ES-I3 (cell line): ENCODE results near the gene PARD3B.
"Not testable (repeated sequence)": the region's sequence is repeated elsewhere in the genome, so short reads cannot be mapped to it uniquely, and the experiment has no call there.

Source experiments
- H3K36me3 ChIP-seq: 2 replicates; pipeline ENCODE4 v1.6.1; 2013; ENCODE audit warnings: mild to moderate bottlenecking, low read length, control low read depth, moderate library complexity; ENCODE audit not compliant: insufficient read depth
- H3K4me1 ChIP-seq: 2 replicates; pipeline ENCODE4 v1.6.1; 2013; ENCODE audit warnings: mild to moderate bottlenecking, control low read depth, low read length; ENCODE audit not compliant: insufficient read depth
- H3K9ac ChIP-seq: 2 replicates; pipeline ENCODE4 v1.6.1; 2013; ENCODE audit warnings: low read depth, mild to moderate bottlenecking, low read length, moderate library complexity
- H3K9me3 ChIP-seq: 2 replicates; pipeline ENCODE4 v1.6.1; 2013; ENCODE audit warnings: mild to moderate bottlenecking, low read length, moderate library complexity; ENCODE audit not compliant: control insufficient read depth, insufficient read depth

Gene PARD3B

DNA sequence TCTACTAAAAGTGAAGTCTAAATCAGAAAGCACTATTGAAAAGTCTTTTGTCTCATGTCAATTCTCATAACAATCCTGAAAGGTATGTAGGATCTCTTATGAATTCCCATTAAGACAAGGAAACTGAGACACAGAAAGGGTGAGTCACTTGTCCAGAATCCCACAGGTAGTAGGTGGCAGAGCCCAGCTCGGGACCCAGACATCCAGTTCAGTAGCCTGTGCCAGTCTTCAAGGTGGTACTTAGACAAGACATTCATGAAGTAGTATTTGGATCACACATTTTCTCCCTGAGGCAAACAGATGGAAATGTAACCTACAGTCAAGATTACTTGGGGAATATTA, 14.8 kb upstream of the PARD3B start:
- Histone ChIP-seq H3K4me1 (no peaks in the 10 kb centered on the region), H3K9ac (no peak overlapping the region), H3K9me3 (peaks cover 2% of the 10 kb centered on the region; the same call in 1 of the 2 replicates), H3K36me3 (no peaks in the 10 kb centered on the region)

DNA sequence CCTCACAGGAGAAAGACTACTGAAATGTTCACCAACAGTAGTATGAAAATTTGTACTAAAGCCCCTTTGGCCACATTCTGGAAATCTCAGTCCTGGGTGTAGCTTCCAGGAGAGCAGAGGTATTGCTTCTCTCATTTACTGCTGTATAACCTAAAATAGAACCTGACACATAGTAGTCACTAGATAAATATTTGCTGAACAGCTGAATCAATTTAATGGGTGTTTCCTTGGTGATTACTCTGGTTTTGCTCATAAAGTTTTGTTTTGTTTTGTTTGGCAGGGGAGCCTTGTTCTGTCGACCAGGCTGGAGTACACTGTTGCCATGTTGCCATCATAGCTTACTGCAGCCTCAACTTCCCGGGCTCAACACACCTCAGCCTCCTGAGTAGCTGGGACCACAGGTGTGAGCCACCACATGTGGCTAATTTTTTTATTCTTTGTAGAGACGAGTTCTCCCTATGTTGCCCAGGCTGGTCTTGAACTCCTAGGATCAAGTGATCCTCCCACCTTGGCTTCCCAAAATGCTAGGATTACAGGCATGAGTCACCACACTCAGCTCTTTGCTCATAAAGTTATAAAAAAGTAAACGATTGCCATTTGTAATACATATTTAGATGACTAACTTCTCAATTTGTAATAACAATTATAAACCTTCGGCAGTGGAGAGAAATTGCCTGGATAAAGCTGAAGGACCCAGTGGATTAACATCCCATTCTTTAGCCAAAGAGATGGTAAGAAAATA, 11.5 kb upstream of the PARD3B start:
- Histone ChIP-seq H3K9ac (no peak overlapping the region), H3K36me3 (no peaks in the 10 kb centered on the region), H3K9me3 (no peaks in the 10 kb centered on the region), H3K4me1 (peaks cover 3% of the 10 kb centered on the region)

DNA sequence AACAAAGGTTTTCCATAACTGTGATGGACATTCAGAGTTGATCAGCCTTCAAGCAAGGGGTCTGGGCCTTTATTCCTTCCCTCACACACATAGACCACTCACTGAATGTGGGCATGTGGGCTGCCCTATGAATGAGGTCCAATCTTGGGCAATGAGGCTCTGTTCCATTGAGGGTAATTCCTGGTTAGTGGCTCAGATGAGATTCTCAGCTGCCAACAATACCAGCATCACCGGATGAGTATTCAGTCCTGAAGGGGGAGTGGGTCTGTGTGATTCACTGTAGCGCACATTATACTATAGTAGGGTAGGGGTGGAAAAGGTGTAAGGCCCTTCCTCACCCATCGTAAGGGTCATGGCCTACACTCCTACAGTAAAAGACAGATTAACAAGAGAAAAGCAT, 9.9 kb upstream of the PARD3B start:
- H3K9me3 ChIP-seq: no peaks in the 10 kb centered on the region
- H3K9ac ChIP-seq: no peak overlapping the region
- peaks cover 3% of the 10 kb centered on the region for H3K4me1 ChIP-seq
- no peaks in the 10 kb centered on the region for H3K36me3 ChIP-seq

DNA sequence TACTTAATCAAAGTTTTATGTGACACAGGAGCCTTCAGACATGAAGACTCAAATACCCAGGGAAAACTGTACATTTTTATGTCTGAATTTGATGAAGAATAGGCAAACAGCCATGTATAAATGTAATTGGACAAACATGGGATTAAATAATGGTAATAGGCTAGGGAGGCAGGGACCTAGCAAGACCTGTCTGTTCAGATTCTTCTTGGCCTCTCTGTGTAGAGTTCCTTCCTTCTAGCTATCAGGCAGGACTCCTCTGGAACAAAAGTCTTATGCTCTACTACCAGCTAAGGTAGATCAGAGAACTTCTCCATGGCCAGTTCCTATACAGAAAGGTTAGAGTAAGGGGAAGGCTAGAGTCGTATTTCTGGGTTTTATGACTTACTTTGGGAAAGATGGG, 9.5 kb upstream of the PARD3B start:
- Histone ChIP-seq H3K4me1 (peaks cover 3% of the 10 kb centered on the region), H3K9me3 (no peaks in the 10 kb centered on the region), H3K9ac (no peak overlapping the region), H3K36me3 (no peaks in the 10 kb centered on the region)

DNA sequence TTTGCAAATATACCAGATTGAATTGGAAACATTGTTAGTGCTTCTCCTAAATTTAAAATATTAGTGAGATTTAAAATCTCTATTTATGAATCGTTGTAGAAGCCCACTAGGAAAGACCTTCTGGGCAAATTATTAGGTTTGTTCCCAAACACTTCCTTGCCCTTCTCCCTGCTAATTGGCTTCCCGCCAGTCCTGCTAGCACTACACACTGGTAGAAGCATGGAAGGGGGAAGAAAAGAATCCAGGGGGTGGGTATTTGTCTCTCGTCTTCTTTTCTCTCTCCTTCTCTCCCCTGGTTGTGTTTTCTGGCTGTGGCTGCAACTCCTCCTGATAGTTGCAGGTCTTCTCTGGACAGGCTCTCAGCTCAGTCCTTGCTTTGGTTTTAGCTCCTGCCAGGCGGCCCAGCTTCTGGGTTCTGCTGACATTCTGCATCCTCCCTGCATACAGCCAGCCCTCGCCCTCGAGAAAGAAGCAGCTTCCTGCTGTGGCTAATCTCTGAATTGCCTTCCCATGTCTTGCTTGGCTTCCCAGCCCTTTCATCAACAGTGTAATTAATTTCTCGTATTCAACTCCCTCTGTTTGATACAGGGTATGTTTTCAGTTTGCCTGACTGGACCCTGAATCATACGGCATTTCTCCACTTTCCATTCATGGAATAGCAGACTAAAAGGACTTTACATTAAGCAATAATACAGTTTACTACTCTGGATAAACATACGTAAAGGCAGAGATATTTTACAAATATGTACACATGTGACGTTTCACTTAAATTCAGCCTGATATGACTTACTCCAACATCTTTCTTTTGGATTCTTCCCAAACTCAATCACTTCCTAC, 6.9 kb upstream of the PARD3B start:
- Histone ChIP-seq H3K9me3 (no peaks in the 10 kb centered on the region), H3K4me1 (peaks cover 3% of the 10 kb centered on the region), H3K9ac (0 out of 2 replicates have a peak overlapping the region, but pooled peaks have one; percentile 22), H3K36me3 (no peaks in the 10 kb centered on the region)

DNA sequence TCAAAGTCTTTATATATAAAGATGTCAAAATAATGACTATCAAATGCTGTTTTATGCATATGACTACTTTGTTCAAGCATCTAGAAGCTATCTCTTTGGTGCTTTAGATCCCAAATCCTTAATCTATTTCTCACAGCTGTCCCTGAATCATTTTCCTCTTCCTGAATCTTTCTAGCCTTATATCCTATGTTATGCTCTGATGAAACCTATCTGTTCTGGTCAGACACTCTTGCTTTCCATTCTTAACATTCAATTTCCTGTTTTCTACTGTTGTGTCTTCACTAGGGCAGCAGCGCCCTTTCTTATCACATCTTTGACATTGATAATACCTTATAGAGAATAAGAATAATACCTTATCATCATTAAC, 6.3 kb upstream of the PARD3B start:
- Histone ChIP-seq H3K36me3 (no peaks in the 10 kb centered on the region), H3K4me1 (peaks cover 3% of the 10 kb centered on the region), H3K9me3 (no peaks in the 10 kb centered on the region), H3K9ac (no peak overlapping the region)

DNA sequence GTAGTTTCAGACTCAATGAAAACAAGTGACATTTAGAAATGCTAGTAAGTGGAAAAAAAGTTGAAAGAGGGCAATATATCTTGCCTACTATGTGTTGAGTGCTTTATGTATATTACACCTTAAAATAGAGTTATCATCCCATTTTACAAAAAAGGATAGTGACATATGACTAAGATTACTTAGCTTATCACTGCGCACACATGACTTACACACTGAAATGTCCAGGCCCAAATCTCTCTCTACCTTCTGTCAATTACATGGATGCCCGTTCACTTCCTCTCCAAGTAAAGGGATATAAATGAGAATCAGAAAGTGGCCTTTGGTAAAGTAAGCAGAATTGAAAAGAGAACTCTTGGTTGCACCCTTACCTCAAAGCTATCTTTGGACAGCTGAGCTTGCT, 3.6 kb upstream of the PARD3B start:
- Histone ChIP-seq H3K9me3 (no peaks in the 10 kb centered on the region), H3K4me1 (peaks cover 8% of the 10 kb centered on the region), H3K9ac (no peak overlapping the region), H3K36me3 (no peaks in the 10 kb centered on the region)

DNA sequence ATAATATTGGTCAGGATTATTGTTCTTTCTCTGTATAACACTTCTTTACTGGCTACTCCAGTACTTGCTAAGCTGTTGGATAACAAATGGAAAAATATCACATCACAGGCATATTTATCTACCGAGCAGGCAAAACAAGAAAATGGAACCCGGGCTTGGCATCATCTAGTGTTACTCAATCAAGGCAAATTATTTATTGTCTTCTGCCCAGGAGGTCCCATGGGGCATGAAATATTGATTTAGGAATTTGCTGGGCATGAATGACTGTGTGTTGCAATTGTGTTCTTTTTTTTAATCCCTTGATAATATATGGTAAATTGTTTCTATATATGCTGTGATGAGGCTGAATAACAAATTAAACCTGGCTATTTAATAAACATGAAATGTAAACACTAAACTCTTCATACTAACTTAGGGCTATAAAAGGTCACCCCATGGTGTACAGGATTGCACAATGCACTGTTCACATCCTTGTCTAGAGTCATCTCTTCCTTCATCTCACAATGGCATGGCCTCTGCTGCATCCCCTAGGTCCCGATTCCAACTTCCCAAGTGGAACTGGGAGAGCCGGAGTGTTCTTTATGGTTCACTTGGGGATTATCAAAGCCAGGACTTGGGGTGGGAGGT, 2.2 kb upstream of the PARD3B start:
- Histone ChIP-seq H3K9ac (no peak overlapping the region), H3K4me1 (peaks cover 8% of the 10 kb centered on the region)

DNA sequence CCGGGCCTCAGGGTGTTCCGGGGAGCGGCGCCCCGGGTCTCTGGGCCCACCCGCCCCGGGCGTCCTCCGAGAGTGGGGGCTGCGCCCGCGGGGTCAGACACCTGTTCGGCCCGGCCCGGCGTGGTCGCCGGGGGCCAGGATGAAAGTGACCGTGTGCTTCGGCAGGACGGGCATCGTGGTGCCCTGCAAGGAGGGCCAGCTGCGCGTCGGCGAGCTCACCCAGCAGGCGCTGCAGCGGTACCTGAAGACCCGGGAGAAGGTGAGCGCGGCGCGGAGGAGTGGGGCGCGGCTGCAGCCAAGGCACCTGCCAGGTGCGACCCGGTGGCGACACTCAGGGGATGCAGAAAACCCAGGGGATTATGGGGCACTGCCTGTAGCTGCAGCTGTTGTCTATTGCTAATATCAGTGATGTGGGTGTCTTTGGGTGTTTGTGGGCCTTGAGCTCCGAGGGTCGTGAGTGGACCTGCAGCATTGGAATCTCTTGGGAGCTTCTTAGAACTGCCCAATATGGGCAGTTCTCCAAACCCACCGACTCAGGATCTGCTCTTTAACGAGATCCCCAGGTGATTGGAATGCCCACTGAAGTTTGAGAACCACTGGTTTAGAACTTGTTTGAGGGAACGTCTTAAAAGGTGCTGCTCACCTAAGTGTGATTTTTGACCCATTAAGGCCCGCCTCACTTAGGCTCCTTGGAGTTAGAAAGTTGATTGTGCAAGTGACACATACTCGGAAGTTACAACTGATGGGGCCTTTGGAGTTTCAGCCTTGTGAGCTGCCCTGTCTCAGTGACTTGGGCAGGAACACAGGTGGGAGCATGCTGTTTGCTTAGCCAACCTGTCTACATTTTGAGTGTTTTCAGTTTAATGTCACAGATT, 823 bp downstream of the PARD3B start:
- H3K9me3 ChIP-seq: no peaks in the 10 kb centered on the region
- no peaks in the 10 kb centered on the region for H3K36me3 ChIP-seq
- peaks cover 21% of the 10 kb centered on the region for H3K4me1 ChIP-seq
- peak overlapping the region; percentile 67; the same call in 1 of the 2 replicates for H3K9ac ChIP-seq

More for the DNA sequence above, 2.2 kb upstream of the PARD3B start:
- Histone ChIP-seq H3K9me3 (no peaks in the 10 kb centered on the region), H3K36me3 (no peaks in the 10 kb centered on the region)

DNA sequence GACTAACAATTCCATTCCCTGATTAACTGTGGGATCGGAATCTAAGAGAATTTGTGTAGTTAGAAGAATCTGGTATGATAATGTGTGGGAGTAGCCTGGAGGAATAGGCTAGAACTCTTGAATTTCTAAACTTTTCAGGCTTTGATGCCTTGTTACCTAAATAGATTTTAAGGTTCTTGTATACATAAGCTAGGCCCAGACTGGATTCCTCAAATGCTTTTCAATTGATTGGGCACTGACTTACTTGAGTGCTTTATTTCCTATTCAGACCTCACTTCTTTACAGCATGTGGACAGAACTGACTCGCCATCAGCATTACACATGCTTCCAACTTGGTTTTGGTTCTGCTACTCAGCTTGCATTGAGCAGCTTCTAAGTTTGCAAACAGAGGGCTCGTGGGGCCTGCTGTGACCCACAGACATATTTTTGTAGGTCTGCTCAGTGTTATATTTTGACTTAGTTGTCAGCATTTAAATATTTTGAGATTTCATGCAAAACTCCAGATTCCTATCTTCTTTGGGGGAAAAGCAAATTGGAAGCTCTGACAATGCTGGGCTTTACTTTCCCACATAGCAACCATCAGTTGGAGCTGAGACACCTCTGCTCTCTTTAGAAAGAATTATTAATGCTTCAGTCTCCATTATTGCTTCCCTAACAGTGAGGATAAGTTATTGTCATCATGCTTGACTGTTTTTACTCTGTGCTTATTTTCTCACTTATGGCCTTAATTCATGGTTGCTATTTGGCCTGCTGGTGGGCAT, 5.7 kb downstream of the PARD3B start:
- no peaks in the 10 kb centered on the region for H3K36me3 ChIP-seq
- no peak overlapping the region for H3K9ac ChIP-seq
- H3K9me3 ChIP-seq: no peaks in the 10 kb centered on the region
- peaks cover 27% of the 10 kb centered on the region for H3K4me1 ChIP-seq

DNA sequence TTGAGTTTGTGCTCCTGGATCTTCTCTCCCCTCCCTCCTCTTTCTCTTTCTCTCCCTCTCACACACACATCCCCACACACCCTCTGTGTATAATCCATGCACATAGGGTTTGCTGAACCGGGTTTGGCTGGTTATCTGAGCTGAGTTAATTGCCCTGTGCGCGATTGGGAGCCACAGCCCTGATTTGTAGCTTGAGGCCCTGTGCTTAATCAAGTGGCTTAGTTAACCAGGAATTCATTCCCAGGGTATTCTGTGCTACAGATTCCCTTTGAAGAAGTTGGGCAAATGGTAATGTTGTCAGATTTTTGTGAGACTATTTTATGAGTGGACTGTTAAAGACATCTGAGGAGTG, 6.2 kb downstream of the PARD3B start:
- Histone ChIP-seq H3K4me1 (peaks cover 23% of the 10 kb centered on the region), H3K9ac (no peak overlapping the region), H3K36me3 (no peaks in the 10 kb centered on the region), H3K9me3 (no peaks in the 10 kb centered on the region)

DNA sequence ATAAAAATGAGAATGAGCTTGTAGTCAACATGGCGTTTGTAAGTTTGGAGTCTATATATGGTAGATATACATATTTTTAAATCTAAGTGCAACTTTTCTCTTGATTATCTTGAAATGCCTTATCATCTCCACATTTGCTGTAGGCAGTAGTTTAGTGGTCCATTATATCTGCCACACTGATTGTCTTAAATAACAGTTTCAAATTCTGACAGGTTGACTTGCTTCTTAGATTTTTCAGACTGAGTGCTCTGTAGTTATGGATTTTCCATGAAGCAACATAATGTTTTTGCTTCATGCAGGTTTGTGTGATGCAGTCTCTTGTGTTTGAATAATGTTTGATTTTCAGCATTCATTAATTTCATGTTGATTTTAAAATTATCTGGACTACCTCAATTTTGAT, 12.3 kb downstream of the PARD3B start:
- H3K9ac ChIP-seq: no peak overlapping the region
- no peaks in the 10 kb centered on the region for H3K36me3 ChIP-seq
- H3K9me3 ChIP-seq: no peaks in the 10 kb centered on the region
- H3K4me1 ChIP-seq: no peaks in the 10 kb centered on the region

DNA sequence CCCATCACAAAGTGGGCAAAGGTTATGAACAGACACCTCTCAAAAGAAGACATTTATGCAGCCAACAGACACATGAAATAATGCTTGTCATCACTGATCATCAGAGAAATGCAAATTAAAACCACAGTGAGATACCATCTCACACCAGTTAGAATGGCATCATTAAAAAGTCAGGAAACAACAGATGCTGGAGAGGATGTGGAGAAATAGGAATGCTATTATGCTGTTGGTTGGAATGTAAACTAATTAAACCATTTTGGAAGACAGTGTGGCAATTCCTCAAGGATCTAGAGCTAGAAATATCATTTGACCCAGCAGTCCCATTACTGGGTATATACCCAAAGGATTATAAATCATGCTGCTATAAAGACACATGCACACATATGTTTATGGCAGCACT, 14.1 kb downstream of the PARD3B start:
- H3K9ac ChIP-seq, H3K9me3 ChIP-seq, H3K36me3 ChIP-seq, H3K4me1 ChIP-seq: not testable (repeated sequence)

DNA sequence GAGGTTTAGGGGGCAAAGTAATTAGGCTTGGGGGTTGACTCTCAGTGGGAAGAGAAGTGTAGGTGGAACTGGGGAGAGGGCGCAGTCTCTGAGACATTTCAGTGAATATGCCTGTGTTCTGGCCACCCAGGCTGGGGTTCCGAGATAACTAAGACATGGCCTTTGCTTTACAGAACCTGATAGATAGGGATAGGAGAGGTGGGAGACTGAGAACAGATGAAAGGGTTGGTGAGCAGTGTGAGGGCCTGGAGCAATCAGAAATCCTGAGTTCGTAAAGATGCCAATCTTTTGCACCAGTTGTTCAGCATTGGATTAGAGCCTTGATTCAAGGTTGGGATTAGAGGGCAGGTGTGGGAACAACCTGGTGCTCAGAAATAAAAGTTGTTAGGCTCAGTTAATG, 15.6 kb downstream of the PARD3B start:
- no peaks in the 10 kb centered on the region for H3K4me1 ChIP-seq
- H3K36me3 ChIP-seq: no peaks in the 10 kb centered on the region
- no peaks in the 10 kb centered on the region for H3K9me3 ChIP-seq
- H3K9ac ChIP-seq: no peak overlapping the region
